ENCODE measurements around the gene ACTG1.

Gene ACTG1

GRCh38 chr17:81544281-81544974 lies 31.8 kb upstream of the ACTG1 start:
- FAIRE-seq: no peak

GRCh38 chr17:81543756-81544155 lies 31.2 kb upstream of the ACTG1 start:
- FAIRE-seq: no peak

GRCh38 chr17:81543339-81543675 lies 30.7 kb upstream of the ACTG1 start:
- FAIRE-seq: no peak

- no peak for FAIRE-seq
Observed at GRCh38 chr17:81542431-81543338, 30.1 kb upstream of the ACTG1 start.

- FAIRE-seq: no peak
Observed at GRCh38 chr17:81541123-81541522, 28.5 kb upstream of the ACTG1 start.

- no peak for FAIRE-seq
Observed at GRCh38 chr17:81540676-81541027, 28.1 kb upstream of the ACTG1 start.

- no peak for FAIRE-seq
Observed at GRCh38 chr17:81539961-81540675, 27.5 kb upstream of the ACTG1 start.

GRCh38 chr17:81539571-81539900 lies 26.9 kb upstream of the ACTG1 start:
- FAIRE-seq: no peak

GRCh38 chr17:81538651-81539570 lies 26.3 kb upstream of the ACTG1 start:
- FAIRE-seq: no peak

- no peak for FAIRE-seq
Observed at GRCh38 chr17:81537856-81538555, 25.4 kb upstream of the ACTG1 start.

- no peak for FAIRE-seq
Observed at GRCh38 chr17:81537343-81537855, 24.8 kb upstream of the ACTG1 start.

GRCh38 chr17:81536299-81537290 lies 24.0 kb upstream of the ACTG1 start:
- FAIRE-seq: no peak

- no peak for FAIRE-seq
Observed at GRCh38 chr17:81535480-81536298, 23.1 kb upstream of the ACTG1 start.

- no peak for FAIRE-seq
Observed at GRCh38 chr17:81535007-81535328, 22.4 kb upstream of the ACTG1 start.

- no peak for FAIRE-seq
Observed at GRCh38 chr17:81534157-81535006, 21.8 kb upstream of the ACTG1 start.

GRCh38 chr17:81533339-81534141 lies 20.9 kb upstream of the ACTG1 start:
- no peak for FAIRE-seq

GRCh38 chr17:81532490-81533287 lies 20.1 kb upstream of the ACTG1 start:
- no peak for FAIRE-seq
